T-cell (primary cell): Measurements from ENCODE around the gene FICD. TPM values are rescaled to one million over a fixed set of nuclear protein-coding genes. Genes with fewer than 3 reads are reported as not detected.

Experiments used
- ATAC-seq, 4 experiments: fragments of 200-7000 bp in 3 of 4; fragments of 150-1000 bp in 1 of 4; cut with Tn5 transposase; replicated peaks in 1 of 4; 1 replicate in 3 of 4; 2 replicates in 1 of 4; pipeline ENCODE4 v1.10.0; 2021; ENCODE audit warnings: moderate library complexity in 3 of 4, mild to moderate bottlenecking in 2 of 4, moderate number of reproducible peaks in 1 of 4
- CTCF ChIA-PET, 2 donors: fragments of 300-600 bp; sonication (Branson Sonifier 250); formaldehyde crosslinking; loops; one replicate each; lab custom pipeline; 2022; ENCODE audit warnings: antibody characterized with exemption in 2 of 2; lab: Charles Lee
- POLR2A ChIA-PET, 2 donors: fragments of 300-600 bp; sonication (Branson Sonifier 250); formaldehyde crosslinking; loops; one replicate each; lab custom pipeline; 2022; ENCODE audit warnings: antibody characterized with exemption in 2 of 2; lab: Charles Lee
- DNase-seq, 35 experiments: peaks; one replicate each; pipeline versions ENCODE4 v3.0.0 to v3.0.0-alpha.2; 2013 to 2023
- H3K27ac ChIP-seq: one replicate; pipeline ENCODE4 v1.5.1; 2013; ENCODE audit warnings: low read length
- H3K27me3 ChIP-seq, 2 experiments: replicated peaks in 1 of 2; 1 replicate in 1 of 2; 2 replicates in 1 of 2; pipeline versions ENCODE4 v1.6.1 to v1.7.0; 2013; ENCODE audit warnings: low read length in 1 of 2, mixed read lengths in 1 of 2; ENCODE audit not compliant: control insufficient read depth in 2 of 2, insufficient read depth in 2 of 2; ENCODE audit errors: extremely low read depth in 1 of 2
- H3K36me3 ChIP-seq, 2 donors: 1 replicate in 1 of 2; 2 replicates in 1 of 2; pipeline versions ENCODE4 v1.6.1 to v1.7.0; 2013; ENCODE audit warnings: low read length in 1 of 2; ENCODE audit not compliant: control insufficient read depth in 2 of 2, insufficient read depth in 1 of 2; ENCODE audit errors: extremely low read depth in 1 of 2
- H3K4me1 ChIP-seq, 2 experiments: 1 replicate in 1 of 2; 2 replicates in 1 of 2; pipeline versions ENCODE4 v1.6.1 to v1.7.0; 2013; ENCODE audit warnings: low read length in 2 of 2, mixed read lengths in 1 of 2; ENCODE audit not compliant: insufficient read depth in 2 of 2, control insufficient read depth in 1 of 2; ENCODE audit errors: extremely low read depth in 1 of 2
- H3K4me3 ChIP-seq, 2 donors: 1 replicate in 1 of 2; 2 replicates in 1 of 2; pipeline versions ENCODE4 v1.5.1 to v1.7.0; 2013; ENCODE audit warnings: mild to moderate bottlenecking in 2 of 2, low read length in 1 of 2, moderate library complexity in 1 of 2; ENCODE audit not compliant: control insufficient read depth in 1 of 2; ENCODE audit errors: extremely low read depth in 1 of 2
- H3K9me3 ChIP-seq: 2 replicates; pipeline ENCODE4 v1.7.0; 2013
- H3K27ac Mint-ChIP-seq, 2 donors: one replicate each; pipeline ENCODE4 v1.8.0; 2020 to 2021; ENCODE audit warnings: mild to moderate bottlenecking in 2 of 2, mixed read lengths in 2 of 2
- H3K27me3 Mint-ChIP-seq, 2 donors: one replicate each; pipeline ENCODE4 v1.8.0; 2021 to 2022; ENCODE audit warnings: mixed read lengths in 2 of 2
- H3K36me3 Mint-ChIP-seq: one replicate; pipeline ENCODE4 v1.8.0; 2021; ENCODE audit warnings: mixed read lengths
- H3K4me1 Mint-ChIP-seq, 3 donors: one replicate each; pipeline ENCODE4 v1.8.0; 2020 to 2022; ENCODE audit warnings: mixed read lengths in 3 of 3, mild to moderate bottlenecking in 1 of 3
- H3K4me3 Mint-ChIP-seq, 3 donors: one replicate each; pipeline ENCODE4 v1.8.0; 2020 to 2022; ENCODE audit warnings: mild to moderate bottlenecking in 3 of 3, mixed read lengths in 3 of 3, moderate library complexity in 3 of 3
- H3K9me3 Mint-ChIP-seq, 3 donors: one replicate each; pipeline ENCODE4 v1.8.0; 2020 to 2022; ENCODE audit warnings: mixed read lengths in 3 of 3
- WGBS: methylation state at CpG from one replicate; pipeline ENCODE4 v1.1.5; 2013; ENCODE audit warnings: missing lambda C conversion rate; ENCODE audit not compliant: insufficient coverage; 5-methylcytosine and 5-hydroxymethylcytosine counted together
- total RNA-seq, 35 experiments: library from RNA in 6 of 35; stranded (reverse) in 6 of 35; fragments of 120-200 nt in 1 of 35; gene quantifications; one replicate each; pipeline versions ENCODE4 v1.2.1 to v1.2.4 and lab custom pipeline; 2013 to 2026

FICD gene
- total RNA-seq, 5 donors from 2014 or later (not counting 1 experiment from before 2014, with no cell fraction given): 5.0 to 9.3 (median 7.8) TPM

DNA sequence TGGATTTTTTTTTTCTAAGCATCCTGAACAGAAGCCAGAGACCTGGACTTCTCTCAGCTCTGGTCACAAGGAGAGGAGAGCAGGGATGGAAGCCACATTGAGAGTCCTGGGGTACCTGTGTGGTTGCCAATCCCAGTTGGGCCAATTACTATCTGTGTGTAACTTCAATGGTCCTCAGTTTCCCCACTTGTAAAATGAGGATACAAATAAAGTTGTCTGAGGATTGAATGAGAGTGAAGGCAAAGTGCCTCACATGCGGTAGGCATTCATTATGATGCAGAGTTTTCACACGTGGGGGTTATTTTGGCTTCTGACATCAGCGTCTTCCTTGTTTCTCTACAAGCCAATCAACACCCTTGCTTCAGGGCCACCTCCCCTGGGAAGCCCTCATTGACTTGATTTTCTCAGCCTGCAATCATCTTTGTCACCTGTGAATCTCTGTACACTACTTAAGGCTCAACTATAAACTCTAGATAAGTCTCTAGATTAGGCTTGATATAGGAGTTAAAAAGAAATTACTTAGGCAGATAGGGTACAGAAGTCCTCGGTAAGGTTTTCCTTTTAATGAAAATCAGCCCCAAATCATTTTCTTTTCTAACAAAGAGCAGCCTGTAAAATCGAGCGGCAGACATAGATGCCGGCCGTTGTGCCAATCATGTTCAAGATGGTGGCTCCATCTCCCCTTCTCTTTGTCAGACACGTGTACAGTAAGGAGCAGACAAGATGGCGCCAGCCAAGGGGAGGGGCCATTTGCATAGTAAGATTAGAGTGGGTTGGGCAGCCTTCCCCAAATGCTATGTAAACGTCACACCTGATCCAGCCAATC is 37.8 kb upstream of the FICD start:
- Mint-ChIP-seq H3K9me3 (peaks cover 0 to 3% (median 0%) of the 10 kb centered on the region in 3 donors), H3K27me3 (peaks cover 27 to 29% of the 10 kb centered on the region in 2 donors), H3K4me1 (no peaks in the 10 kb centered on the region), H3K27ac (no peak overlapping the region), H3K36me3 (no peaks in the 10 kb centered on the region), H3K4me3 (no peak overlapping the region)
- ChIA-PET POLR2A (no interaction called here), CTCF (no interaction called here)
- Histone ChIP-seq H3K4me3 (no peak overlapping the region), H3K27ac (no peak overlapping the region), H3K4me1 (no peaks in the 10 kb centered on the region), H3K27me3 (peaks cover 0 to 22% of the 10 kb centered on the region in 2 experiments), H3K36me3 (no peaks in the 10 kb centered on the region), H3K9me3 (no peaks in the 10 kb centered on the region)
- ATAC-seq (no peak), DNase-seq (no peak)
- no CpG with 5 or more reads among the region's 11 CpGs for WGBS

DNA sequence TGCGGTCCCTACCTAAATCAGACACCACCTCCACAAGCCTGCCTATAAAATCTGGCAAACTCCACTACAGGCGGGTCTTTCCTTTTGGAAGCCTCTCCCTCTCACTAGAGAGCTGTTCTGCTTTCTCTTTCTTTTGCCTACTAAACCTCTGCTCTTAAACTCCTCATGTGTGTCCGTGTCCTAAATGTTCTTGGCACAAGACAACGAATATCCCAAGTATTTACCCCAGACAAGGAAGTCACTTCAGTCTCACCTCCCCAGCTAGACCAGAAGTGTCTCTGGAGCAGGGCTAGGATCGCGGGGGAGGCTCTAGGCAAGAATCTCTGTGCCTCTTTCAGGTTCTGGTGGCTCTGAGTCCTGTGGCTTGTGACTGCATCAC is 37.2 kb upstream of the FICD start:
- no peak overlapping the region for H3K4me3 Mint-ChIP-seq
- no peaks in the 10 kb centered on the region for H3K36me3 Mint-ChIP-seq
- Histone ChIP-seq H3K4me1 (no peaks in the 10 kb centered on the region), H3K27me3 (peaks cover 0 to 24% of the 10 kb centered on the region in 2 experiments), H3K9me3 (no peaks in the 10 kb centered on the region), H3K4me3 (no peak overlapping the region), H3K27ac (no peak overlapping the region), H3K36me3 (no peaks in the 10 kb centered on the region)
- H3K27ac Mint-ChIP-seq: no peak overlapping the region
- ChIA-PET POLR2A (no interaction called here), CTCF (no interaction called here)
- ATAC-seq (no peak), DNase-seq (no peak)
- H3K4me1 Mint-ChIP-seq: no peaks in the 10 kb centered on the region
- H3K9me3 Mint-ChIP-seq: peaks cover 0 to 3% (median 0%) of the 10 kb centered on the region in 3 donors
- H3K27me3 Mint-ChIP-seq: peaks cover 29 to 32% of the 10 kb centered on the region in 2 donors
- 69% methylated on average over 3 of the region's 6 CpGs for WGBS

DNA sequence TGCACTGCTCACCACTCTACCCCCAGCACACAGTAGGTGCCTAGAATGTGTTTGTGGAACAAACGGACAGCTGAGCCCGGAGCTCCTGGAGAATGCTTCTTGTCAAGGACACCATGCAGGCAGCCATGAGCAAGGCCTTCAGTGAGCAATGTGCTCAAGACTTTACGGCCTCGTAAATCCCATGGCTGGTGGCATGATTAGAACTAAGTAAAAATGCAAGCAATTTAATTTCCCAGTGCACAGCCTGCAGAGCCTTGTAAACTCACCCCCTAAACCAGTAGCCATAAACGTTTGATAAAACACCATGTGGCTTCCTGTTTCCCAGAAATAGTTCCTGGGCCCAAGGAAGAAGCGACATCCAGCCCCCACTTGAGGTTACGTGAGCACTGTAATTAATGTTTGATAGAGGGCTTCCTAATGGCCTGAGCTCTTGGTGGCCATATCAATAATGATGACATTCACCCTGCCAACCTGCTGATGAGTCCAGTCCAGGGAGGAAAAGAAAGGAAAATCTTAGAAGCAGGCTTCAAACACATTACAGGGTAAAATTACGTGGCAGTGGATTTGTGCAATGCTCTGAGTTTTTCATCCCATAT is 36.4 kb upstream of the FICD start:
- ATAC-seq (no peak), DNase-seq (no peak)
- no peaks in the 10 kb centered on the region for H3K4me1 Mint-ChIP-seq
- H3K27ac ChIP-seq: no peak overlapping the region
- ChIA-PET CTCF (no interaction called here), POLR2A (no interaction called here)
- no peaks in the 10 kb centered on the region for H3K9me3 ChIP-seq
- H3K36me3 ChIP-seq: no peaks in the 10 kb centered on the region
- H3K36me3 Mint-ChIP-seq: no peaks in the 10 kb centered on the region
- 75% methylated on average over 2 of the region's 8 CpGs for WGBS
- no peak overlapping the region for H3K4me3 Mint-ChIP-seq
- H3K27ac Mint-ChIP-seq: no peak overlapping the region
- H3K27me3 Mint-ChIP-seq: peaks cover 29 to 37% of the 10 kb centered on the region in 2 donors
- H3K27me3 ChIP-seq: peaks cover 0 to 25% of the 10 kb centered on the region in 2 experiments
- H3K4me1 ChIP-seq: no peaks in the 10 kb centered on the region
- no peaks in the 10 kb centered on the region for H3K9me3 Mint-ChIP-seq
- H3K4me3 ChIP-seq: no peak overlapping the region

DNA sequence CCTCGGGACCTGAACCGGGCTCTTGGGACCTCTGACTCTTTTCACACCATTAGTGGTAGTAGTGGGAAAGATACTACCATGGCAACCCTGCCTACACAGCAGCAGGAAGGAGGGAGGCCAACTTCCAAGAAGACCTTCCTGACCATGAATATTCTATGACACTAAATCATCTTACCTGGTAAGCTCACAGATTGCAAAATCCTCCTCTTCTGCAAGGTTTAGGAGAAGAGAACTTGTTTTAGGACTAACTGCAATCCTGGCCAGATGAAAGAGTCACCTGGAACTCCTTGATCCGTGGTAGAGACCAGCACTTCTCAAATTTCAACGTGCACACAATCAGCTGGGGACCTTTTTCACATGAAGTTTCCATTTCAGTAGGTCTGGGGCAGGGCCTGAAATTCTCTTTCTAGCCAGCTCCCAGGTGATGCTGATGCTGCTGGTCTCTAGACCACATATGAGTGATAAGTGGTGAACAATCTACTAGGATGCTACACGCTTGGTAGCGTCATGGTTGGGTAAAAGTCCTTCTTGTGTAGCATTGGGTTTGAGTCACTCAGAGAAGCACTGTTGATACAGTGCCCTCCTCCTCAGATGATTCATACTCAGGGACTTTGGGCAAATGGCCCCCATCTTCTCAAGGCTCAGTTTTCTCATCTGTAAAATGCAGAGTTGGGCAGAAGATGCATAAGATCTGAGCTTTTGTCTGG is 35.6 kb upstream of the FICD start:
- Mint-ChIP-seq H3K4me3 (no peak overlapping the region), H3K9me3 (no peaks in the 10 kb centered on the region), H3K27me3 (peaks cover 29 to 40% of the 10 kb centered on the region in 2 donors), H3K4me1 (no peaks in the 10 kb centered on the region), H3K36me3 (no peaks in the 10 kb centered on the region), H3K27ac (no peak overlapping the region)
- DNase-seq (no peak), ATAC-seq (no peak)
- Histone ChIP-seq H3K36me3 (no peaks in the 10 kb centered on the region), H3K27ac (no peak overlapping the region), H3K4me3 (no peak overlapping the region), H3K4me1 (no peaks in the 10 kb centered on the region), H3K9me3 (no peaks in the 10 kb centered on the region), H3K27me3 (peaks cover 0 to 23% of the 10 kb centered on the region in 2 experiments)
- WGBS: 20% methylated on average over 1 of the region's 6 CpGs
- CTCF ChIA-PET: no interaction called here
- POLR2A ChIA-PET: no interaction called here

DNA sequence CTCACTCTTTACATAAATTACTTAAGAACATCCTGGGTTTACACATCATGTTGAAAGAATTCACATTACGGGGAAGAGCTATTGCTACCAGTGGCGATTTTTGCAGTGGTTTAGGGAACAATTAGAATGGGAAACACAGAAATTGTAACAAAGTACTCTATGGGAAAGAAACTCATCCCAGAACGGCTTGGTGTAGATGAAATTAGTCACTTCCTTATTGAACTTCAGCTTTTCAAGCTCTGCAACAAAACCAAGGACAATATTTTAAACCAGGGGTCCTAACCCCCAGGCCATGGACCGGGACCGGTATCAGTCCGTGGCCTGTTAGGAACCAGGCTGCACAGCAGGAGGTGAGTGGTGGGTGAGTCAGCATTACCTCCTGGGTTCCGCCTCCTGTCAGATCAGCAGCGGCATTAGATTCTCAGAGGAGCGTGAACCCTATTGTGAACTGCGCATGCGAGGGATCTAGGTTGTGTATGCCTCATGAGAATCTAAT is 32.3 kb upstream of the FICD start:
- Histone ChIP-seq H3K4me1 (no peaks in the 10 kb centered on the region), H3K36me3 (no peaks in the 10 kb centered on the region), H3K9me3 (no peaks in the 10 kb centered on the region), H3K4me3 (no peak overlapping the region), H3K27me3 (peaks cover 0 to 19% of the 10 kb centered on the region in 2 experiments), H3K27ac (no peak overlapping the region)
- CTCF ChIA-PET: no interaction called here
- ATAC-seq (no peak), DNase-seq (no peak)
- H3K4me1 Mint-ChIP-seq: no peaks in the 10 kb centered on the region
- H3K27ac Mint-ChIP-seq: no peak overlapping the region
- H3K9me3 Mint-ChIP-seq: peaks cover 0 to 8% (median 7%) of the 10 kb centered on the region in 3 donors
- POLR2A ChIA-PET: no interaction called here
- no peaks in the 10 kb centered on the region for H3K36me3 Mint-ChIP-seq
- H3K4me3 Mint-ChIP-seq: no peak overlapping the region
- peaks cover 42 to 53% of the 10 kb centered on the region in 2 donors for H3K27me3 Mint-ChIP-seq
- WGBS: no CpG with 5 or more reads among the region's 11 CpGs

DNA sequence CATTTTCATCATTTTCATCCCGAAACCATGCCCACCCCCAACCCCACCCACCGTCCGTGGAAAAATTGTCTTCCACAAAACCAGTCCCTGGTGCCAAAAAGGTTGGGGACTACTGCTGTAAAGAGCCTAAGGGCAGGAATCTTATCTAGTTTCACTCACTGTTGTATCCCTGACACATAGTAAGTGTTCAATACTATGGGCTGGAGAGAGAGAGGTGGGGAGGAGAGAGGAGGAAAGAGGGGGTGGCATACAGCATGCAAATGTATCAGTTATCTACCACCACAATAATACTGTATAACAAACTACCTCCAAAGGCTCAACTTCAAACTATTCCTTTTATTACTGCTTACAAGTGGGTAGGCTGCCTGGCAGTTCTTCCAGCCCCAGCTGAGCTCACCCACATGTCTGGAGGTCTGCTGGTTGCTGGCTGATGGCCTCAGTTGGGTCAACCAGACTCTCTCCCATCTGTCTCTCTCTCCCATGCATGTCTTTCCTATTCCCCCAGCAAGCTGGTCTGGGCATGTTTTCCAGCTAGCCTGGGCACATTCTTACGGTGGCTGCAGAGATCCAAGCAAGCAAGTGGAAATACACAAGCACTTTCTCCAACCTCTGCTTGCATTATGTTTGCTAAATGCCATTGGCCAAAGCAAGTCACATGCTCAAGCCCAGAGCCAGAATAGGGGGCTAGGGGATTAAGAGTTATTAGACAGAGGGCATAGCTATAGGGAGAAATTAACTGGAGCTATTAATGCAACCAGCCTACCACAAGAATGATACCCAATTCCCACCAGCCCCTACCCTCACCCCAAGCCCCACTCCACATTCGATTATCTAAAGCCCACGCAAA is 31.6 kb upstream of the FICD start:
- Mint-ChIP-seq H3K9me3 (peaks cover 0 to 8% (median 7%) of the 10 kb centered on the region in 3 donors), H3K4me3 (no peak overlapping the region), H3K4me1 (no peaks in the 10 kb centered on the region), H3K27me3 (peaks cover 44 to 51% of the 10 kb centered on the region in 2 donors), H3K27ac (no peak overlapping the region), H3K36me3 (no peaks in the 10 kb centered on the region)
- Histone ChIP-seq H3K27me3 (peaks cover 0 to 20% of the 10 kb centered on the region in 2 experiments), H3K4me3 (no peak overlapping the region), H3K4me1 (no peaks in the 10 kb centered on the region), H3K27ac (no peak overlapping the region), H3K9me3 (no peaks in the 10 kb centered on the region), H3K36me3 (no peaks in the 10 kb centered on the region)
- 40% methylated on average over 2 of the region's 6 CpGs for WGBS
- ChIA-PET POLR2A (no interaction called here), CTCF (no interaction called here)
- ATAC-seq (no peak), DNase-seq (no peak)
